ENCODE results near the gene SAG.

The SAG gene

GRCh38 chr2:233307565-233307964 lies at the start of gene SAG:
TSS of gene SAG (plus strand) at chr2:233307816. CDS start at chr2:233309190, 1,374 bp downstream.
- no peak for DNase-seq

DNA sequence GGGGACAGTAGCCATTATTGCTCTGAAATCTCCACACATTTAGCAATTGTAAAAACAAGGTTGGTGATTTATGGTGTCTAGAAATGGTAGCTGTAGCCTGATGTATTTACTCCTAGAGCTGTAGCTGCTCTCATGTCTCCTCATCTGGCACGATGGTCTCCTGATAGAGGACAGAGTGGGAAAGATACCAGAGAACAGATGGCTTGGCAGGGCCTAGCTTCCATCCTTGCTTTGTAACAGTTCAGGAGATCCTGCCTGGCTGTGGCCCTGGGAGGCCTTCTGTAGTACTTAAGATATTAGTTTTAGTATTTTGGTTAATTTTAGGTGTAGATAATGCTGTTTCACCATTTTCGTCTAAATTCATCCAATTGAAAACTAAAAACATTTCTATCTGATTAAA lies 49.4 kb upstream of the SAG start:
- no peak for DNase-seq

- DNase-seq = no peak
Observed at GRCh38 chr2:233259730-233260129, 47.9 kb upstream of the SAG start.

DNA sequence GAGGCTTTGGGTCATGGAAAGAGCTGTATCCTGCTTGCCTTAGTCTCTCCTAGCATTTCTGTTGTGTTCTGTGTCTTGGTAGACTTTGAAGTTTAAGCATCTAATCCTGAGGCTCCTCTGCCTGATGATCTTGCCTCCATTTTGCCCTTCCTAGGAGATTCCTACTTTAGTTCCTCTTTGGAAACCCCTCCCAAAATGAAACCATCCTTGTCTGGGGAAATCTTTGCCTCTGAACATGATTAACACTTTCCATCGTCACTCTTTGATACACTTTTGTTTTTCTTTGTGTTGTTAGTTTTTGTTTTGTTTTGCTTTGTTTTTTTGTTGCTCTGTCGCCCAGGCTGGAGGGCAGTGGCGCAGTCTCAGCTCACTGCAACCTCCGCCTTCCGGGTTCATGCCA lies 47.0 kb upstream of the SAG start:
- DNase-seq = no peak

- no peak for DNase-seq
Observed at GRCh38 chr2:233261819-233262555, 45.6 kb upstream of the SAG start.

DNA sequence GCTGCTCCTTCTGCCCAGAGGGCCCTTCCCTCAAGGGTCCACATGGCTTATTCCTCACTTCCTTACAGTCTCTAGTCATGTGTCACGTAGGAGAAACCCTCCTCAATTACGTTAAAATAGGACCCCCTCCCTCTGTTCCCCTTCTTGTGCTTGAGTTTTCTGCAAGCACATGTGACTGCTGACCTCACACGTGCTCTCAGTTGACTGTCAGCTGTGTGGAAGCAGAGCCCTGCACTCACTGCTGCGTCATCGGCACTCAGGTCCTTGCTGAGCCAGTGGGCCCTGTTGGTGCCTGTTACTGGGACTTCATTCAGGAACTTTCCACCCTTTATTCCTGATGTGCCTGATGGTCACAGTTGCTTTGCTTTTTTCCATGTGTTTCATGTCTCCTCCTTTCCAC lies 45.1 kb upstream of the SAG start:
- DNase-seq = no peak

GRCh38 chr2:233263045-233263570 lies 44.5 kb upstream of the SAG start:
- DNase-seq = no peak

GRCh38 chr2:233264667-233265066 lies 42.9 kb upstream of the SAG start:
- DNase-seq = no peak

- DNase-seq = no peak
Observed at GRCh38 chr2:233265899-233266431, 41.7 kb upstream of the SAG start.

GRCh38 chr2:233266481-233266880 lies 41.1 kb upstream of the SAG start:
- no peak for DNase-seq

DNA sequence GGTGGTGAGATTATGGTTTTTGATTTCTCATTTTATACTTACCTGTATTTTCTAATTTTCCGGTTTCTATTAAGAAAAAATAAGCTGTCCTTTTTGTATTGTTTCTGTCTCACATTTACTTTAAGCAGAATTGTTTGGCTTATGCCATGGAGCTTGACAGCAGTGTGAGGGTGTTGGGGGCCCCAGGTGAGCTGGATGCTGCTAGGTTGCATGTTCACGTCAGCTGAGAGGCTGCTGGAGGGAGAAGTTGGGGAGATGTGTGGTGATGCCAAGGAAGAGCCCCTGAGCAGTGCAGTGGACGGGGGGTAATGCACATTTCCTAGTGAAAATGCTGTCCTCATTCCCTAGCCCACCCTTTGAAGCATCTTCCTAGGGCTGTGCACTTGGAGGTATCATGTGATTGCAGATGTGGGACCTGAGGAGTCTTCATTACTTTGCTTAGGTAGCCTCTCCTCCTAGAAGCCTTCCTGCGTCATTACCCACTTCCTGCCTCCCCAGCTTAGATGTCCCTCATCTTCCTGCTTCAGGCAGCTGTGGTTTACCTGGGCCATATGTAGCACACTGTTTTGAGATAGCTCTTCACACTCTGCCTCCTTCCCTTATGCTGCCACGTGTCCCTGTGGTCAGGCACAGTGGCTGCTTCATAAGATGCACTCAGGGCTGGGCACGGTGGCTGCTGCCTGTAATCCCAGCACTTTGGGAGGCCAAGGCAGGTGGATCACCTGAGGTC lies 39.9 kb upstream of the SAG start:
- DNase-seq = no peak

DNA sequence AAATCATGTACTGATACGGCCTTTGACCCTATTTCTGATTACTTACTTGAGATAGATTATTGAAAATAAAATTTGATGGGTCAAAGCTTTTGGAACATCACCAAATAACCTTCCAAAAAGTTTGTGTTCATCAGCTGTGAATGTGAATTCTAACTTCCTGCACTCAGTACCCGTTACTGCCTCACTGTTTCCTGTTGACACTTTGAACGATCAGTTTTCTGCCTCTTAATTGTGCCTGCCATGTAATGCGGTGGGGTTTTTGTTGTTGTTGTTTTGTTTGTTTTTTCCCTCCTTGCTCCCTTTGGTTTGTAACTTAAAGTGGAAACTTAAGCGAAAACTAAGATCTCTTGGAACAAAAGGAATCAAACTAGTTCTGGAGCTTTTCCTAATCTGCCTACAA lies 37.2 kb upstream of the SAG start:
- no peak for DNase-seq

GRCh38 chr2:233270951-233271350 lies 36.7 kb upstream of the SAG start:
- DNase-seq = no peak

GRCh38 chr2:233271693-233272092 lies 35.9 kb upstream of the SAG start:
- no peak for DNase-seq

- no peak for DNase-seq
Observed at GRCh38 chr2:233273120-233273519, 34.5 kb upstream of the SAG start.

DNA sequence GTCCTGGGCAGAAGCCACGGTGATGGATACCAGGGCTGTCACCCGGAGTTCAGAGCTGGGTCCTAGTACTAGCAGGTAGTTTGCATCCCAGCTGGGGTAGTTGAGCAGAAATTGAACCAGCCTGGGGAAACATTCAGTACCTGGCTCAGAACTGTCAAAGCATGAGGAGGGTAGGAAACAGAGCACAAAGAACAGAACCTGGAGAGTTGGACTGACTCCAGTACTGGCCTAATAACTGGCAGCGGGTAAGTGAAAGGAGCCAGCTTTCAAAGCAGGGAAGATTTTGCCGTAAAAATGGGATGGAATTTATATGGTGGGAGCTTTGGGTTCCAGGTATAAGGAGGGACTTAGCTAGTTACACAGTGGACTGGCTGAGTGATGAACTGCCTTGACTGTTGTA lies 32.4 kb upstream of the SAG start:
- DNase-seq = no peak

GRCh38 chr2:233278921-233279320 lies 28.7 kb upstream of the SAG start:
- no peak for DNase-seq

- DNase-seq = no peak
Observed at GRCh38 chr2:233280114-233280693, 27.4 kb upstream of the SAG start.

DNA sequence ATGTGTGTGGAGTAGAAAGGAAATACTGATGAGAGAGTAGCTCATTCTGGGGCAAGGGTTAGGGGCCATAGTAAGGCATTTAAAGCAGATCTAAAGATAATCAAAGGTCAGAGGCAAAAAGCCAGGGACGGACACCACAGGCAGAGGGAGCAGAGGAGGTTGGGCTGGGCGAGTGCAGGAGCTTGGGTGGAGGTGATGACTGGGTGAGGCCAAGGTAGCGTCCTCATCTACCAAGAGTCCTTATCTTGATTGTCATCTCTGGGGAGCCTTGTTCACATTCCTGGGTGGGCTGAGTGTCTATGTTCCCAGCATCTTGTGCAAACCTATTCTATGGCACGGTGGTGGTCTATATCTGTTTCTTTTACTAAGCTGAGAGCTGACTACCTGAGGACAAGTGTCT lies 26.1 kb upstream of the SAG start:
- no peak for DNase-seq

DNA sequence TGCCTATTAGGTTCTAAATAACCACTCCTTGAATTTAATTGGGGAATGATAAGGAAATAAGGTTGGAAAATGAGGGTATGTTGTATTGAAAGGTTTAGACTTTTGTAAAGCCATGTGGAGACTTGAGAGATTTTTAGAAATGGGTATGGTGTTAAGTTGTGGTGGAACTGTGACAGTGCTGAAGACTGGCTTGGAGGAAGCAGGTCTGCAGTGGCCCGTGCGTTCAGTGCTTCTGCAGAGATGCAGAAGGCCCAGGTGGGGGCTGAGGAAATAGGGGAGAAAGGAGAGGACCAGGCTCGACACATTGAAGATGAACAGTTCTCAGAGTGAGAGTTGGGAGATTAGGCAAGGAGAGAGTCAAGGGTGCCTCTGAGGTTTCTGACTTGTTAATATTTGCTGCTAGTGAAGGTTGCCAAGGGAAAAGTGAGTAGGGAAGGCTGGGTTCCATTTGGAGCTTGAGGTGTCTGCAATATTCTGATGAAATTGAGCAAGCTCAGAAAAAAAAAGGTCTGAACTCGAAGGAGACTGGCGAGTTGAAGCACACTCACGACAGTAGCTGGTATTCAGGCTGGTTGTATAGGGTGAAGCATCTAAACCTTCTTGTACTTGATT lies 25.5 kb upstream of the SAG start:
- DNase-seq = no peak

- no peak for DNase-seq
Observed at GRCh38 chr2:233285921-233286320, 21.7 kb upstream of the SAG start.

DNA sequence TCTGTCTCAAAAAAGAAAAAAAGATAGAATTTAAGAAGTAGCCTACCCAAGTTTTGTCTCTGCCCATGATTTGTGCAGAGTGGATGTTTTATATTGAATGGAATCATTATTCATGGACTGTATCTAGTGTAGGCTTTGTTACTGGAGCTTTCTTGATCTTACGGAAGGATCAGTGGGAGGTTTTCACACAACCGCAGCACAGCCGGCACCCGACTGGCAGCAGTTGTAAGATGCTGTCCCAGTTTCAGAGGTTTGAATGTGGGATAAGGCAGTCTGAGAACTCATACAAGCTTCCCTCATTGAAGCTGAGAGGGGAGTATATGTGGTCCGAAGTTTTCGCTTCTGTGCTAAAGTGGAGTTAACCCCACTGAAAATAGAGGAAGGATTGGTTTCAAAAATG lies 19.7 kb upstream of the SAG start:
- no peak for DNase-seq

DNA sequence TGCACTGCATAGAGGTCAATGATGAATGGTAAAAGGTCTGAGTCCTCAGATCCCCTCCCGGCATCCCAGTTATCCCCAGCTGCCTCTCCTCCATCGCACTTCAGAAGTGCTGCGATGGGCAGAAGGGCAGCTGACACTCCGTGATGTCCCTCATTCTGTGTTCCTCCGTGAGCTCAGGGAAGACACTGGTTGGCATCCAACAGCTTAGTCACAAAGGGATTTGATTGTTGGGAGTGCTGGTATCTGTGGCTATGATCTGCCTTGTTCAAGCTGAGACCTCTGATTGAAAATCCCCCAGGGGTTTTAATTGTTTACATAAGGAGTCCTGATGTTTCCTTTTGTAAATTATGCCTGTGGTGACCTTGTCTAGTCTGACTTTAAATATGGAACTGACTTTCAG lies 19.0 kb upstream of the SAG start:
- DNase-seq = peak in 1 of 2 experiments; percentile 23
